Measurements from ENCODE around the gene PAX9.

PAX9 gene

GRCh38 chr14:36655963-36656686, 5.5 kb upstream of the PAX9 start:
- peak; percentile 66 for DNase-seq (ENCODE audit: low read depth)

DNA sequence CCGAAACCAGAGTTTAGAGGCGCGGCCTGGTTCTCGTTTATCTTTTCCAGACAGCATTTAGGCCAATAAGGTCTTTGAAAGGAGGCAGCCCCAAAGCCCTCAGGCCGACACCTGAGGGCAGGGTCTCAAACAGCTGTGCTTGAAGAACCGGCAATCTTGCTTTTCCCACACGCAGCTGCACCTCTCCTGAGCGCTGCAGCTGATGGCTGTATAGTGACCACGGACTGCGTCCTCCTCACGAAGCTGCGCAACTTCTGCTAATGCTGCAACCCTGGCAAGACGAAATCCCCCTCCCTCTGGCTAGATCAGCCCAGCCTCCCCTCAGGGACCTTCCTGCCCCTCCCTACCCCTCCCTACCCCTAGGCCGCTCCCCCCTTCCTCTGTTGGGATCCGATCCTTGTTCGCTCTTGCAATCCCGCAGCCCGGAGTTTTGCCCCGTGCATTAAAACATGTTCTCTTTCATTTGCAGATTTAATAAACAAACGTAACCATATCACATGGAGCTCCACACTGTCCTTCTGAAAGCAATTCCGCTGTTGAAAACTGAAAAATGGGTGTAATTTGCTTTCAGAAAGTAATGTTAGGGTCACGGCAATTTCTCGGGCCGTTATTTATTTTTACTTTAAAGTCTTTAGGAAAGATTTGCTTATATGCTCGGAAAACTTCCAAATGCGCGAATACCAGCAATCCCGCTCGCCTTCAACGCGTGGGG, 4.8 kb upstream of the PAX9 start:
- peak; percentile 95 for DNase-seq (ENCODE audit: low read depth)

GRCh38 chr14:36657399-36658122, 4.1 kb upstream of the PAX9 start:
- peak; percentile 94 for DNase-seq (ENCODE audit: low read depth)

- DNase-seq (ENCODE audit: low read depth), result no peak
These were observed 3.3 kb upstream of the PAX9 start for GRCh38 chr14:36658123-36659009.

DNA sequence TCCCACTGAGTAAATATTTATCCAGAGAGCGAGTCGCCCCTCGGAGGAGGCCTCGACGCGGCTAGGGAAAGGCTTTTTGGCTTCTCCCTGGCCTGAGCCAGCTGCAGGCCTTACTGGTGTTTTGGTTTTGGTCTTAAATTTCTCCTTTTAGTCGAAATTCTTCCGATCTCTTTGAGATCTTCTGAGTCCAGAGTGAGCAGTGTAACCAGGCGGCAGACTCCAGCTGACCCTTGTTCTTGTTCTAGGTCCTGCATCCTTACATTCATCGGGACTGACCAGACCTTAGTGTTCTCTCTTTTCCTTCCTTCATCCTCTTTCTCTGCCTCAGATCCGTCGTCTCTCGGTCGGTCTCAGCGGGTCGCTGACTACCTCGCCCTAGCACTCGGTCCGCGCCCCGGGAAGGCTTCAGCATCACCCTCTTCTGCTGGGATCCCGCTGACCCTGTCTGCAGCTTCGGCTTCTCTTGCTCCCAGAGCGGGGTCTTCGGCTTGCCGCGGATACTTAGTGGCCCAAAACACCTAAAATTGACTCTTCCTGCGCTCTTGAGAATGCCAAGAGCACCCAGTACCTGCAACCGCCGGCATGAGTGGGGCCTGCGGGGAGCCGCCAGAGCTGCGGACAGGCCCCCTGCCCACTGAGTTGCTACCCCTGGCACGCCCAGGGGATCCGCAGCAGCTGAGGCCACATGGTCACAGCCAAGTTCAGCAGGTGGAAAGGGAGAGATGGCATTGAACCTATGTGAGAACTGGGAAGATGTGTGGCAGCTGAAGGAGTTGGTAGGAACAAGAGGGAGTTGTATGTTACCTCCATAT, 2.4 kb upstream of the PAX9 start:
- DNase-seq (ENCODE audit: low read depth), result no peak

DNA sequence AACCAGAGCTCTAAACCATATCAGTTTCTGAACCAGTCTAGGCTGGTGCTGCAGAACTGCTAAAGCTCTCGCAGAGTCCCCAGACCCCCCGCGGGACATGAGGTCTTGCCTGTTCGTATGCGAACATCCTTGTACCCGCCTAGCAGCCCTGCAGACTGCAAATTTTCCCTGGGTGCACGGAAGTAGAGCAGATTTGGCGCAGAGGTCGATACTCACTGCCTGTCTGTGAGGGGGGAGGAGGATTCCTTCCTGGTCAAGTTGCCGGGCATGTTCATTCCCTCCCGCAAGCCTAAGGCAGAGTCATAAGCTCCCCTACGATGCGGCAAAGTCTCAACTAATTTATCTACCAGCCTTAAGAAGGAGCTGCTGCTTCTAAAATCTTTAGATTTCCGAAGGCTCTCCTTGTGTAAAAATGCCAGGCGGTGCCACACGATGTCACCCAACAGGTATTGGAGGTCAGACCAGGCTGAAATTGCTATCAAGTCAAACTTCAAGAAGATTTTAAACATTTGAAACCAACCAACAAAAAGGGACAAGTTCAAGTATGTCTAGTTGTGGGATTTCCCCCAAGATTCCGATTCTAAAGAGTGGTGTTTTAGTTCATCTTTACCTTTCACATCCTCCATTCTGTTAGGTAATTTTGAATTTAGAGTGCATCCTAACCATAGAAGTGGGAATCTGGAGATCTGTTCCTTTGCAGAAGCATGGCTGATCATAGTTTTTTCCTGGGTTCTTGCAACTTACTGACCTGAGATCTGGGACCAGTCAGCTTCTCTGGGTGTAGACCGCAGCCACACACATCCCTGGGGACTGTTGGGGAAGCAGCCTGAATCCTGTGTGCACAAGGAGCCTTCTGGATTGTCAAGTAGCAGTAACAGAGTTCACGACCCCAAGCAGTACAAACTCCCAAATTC, 1.6 kb upstream of the PAX9 start:
- DNase-seq (ENCODE audit: low read depth), result peak; percentile 81

DNA sequence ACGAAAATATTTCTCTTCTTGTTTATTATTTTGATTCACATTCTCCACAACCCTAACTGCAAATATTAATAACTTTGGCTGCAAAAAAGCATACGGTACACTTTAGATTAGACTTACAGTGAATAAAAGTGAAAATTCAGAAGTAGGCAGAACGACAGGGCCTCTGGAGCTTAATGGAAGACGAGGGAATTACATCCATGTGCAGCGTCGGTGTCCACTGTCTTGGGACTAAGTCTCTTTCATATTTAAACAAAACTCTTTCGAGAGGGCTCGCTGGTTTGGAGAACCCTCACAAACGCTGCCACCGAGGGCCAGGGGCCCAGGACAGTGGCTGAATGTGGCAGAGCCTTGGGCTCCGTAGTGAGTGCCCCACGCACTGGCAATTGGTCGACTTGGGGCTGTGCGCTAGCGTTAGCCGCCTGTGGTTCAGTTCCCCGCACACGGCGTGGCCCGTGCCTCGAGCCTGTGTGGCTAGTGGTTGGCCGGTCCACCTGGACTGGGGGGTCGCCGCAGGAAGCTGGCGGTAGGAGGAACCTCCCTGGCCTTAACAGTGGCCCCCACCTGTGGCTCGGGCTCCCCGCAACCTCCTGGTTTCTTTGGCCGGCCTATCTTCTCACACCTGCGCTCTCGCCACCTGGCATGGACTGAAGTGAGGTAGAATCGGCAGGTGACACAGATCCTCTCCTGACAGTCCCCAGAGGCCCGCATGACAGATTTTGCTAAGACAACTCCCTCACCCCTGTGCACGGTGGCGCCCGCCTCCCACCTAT, 739 bp upstream of the PAX9 start:
- no peak for DNase-seq (ENCODE audit: low read depth)

DNA sequence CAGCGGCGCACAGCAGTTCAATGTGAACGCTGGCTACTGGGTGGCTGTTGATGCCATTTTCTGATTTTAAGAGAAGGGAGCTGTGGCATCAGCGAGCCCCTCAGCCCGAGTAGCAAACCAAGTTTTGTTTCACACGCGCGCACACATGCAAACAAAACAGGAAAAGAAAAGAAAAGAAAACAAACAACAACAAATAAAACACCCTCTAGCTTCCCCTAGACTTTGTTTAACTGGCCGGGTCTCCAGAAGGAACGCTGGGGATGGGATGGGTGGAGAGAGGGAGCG, 540 bp downstream of the PAX9 start:
- no peak for DNase-seq (ENCODE audit: low read depth)

DNA sequence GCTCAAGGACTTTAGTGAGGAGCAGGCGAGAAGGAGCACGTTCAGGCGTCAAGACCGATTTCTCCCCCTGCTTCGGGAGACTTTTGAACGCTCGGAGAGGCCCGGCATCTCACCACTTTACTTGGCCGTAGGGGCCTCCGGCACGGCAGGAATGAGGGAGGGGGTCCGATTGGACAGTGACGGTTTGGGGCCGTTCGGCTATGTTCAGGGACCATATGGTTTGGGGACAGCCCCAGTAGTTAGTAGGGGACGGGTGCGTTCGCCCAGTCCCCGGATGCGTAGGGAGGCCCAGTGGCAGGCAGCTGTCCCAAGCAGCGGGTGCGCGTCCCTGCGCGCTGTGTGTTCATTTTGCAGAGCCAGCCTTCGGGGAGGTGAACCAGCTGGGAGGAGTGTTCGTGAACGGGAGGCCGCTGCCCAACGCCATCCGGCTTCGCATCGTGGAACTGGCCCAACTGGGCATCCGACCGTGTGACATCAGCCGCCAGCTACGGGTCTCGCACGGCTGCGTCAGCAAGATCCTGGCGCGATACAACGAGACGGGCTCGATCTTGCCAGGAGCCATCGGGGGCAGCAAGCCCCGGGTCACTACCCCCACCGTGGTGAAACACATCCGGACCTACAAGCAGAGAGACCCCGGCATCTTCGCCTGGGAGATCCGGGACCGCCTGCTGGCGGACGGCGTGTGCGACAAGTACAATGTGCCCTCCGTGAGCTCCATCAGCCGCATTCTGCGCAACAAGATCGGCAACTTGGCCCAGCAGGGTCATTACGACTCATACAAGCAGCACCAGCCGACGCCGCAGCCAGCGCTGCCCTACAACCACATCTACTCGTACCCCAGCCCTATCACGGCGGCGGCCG, 1.1 kb downstream of the PAX9 start:
- DNase-seq (ENCODE audit: low read depth), result peak; percentile 88

DNA sequence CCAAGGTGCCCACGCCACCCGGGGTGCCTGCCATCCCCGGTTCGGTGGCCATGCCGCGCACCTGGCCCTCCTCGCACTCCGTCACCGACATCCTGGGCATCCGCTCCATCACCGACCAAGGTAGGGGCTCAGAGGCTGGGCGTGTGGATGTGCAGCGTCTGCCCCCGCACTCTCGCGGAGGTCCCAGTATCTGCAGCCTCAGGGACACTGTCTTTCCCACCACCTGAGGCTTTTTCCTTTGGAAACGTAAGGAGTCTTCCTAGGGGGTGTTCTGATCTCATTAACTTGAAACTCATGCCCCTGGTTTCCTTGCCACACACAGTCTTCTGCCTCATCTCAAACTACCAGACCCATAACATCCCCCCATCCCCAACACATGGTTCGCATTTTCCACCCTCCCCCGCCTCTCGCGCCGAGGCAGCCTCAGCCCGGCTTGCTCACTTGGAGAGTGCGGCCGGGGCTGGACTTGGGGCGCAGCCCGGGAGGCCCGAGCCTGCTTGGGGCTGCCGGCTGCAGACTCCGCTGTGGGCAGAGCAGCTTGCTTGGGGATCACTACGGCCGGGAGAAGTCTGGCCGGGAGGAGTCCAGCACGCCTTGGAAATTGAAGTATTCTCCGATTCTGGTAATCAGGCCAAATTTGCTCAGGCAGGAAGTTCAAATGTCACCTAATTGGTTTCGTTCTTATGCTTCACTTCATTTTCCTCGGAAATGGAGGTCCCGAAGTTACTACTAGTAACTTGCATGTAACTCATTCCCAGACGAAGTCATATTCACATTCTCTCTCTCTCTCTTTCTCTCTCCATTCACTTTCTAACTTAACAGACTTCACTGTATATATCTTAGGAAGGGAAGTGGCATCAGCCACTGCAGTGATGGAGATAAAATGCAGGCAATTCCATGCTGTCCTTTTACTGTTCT, 2.0 kb downstream of the PAX9 start:
- DNase-seq (ENCODE audit: low read depth), result peak; percentile 70

DNA sequence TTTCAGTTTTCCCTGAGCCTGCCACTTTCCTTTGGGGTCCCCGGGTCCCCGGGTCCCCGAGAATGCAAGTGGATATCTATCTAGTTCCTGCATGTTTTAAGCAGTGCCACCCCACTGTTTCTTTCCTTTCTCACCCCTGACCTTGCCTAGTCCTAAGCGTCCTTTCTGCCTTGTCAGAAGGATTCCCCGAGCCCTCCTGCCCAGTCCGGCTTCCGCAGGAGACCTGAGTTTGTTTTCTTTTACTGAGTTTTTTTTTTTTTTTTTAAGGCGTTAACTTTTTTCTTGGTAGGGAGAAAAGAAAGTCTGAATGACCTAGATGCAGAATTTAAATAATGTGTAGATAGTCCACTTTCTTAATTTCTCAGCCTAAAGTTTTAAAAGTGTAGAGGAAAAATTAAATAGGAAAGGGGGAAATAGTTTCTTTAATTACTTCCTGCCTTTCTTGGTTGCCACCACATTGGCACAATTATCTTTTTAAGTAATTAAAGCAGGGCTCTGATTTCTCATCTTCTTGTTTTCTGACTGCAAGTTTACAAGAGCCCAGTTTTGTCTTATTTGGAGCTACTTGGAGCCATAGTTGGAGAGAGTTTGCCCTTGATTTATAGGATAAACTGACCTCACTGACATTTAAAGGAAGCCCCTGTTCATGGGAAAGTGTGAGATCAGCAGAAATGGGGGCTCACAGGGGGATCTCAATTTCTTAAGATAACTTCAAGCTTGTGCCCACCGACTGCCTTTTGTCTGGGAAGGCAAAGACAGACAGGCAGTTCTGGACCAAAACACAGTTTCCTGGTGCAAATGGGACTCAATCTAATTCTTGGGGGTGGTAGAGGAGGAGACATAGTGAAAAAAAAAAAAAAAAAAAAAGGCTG, 2.9 kb downstream of the PAX9 start:
- DNase-seq (ENCODE audit: low read depth), result no peak

DNA sequence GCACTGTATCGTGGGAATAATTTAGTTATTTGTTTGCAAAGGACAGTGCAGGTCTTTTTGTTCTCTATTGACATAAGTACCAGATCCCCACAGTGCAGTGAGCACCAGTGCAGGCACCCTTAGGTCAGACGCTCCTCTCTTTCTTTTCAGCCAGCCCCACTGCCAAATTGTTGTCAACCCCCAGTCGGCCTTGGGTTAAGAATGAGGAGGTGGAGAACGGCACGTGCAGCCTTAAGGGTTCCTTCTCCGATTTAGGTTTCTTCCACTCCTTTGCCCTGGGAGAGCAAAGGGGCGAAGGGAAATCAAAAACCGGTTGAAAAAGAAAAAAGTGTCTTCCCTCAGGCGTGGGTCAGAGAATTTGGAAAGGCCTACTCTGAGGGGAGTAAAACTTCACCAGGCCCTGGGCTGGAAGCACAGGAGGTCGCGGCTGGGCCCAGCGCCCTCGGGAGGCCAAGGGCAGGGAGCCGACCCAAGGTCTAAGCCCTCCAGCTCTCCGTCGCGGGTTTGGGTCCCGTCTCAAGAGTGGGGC, 4.3 kb downstream of the PAX9 start:
- no peak for DNase-seq (ENCODE audit: low read depth)

DNA sequence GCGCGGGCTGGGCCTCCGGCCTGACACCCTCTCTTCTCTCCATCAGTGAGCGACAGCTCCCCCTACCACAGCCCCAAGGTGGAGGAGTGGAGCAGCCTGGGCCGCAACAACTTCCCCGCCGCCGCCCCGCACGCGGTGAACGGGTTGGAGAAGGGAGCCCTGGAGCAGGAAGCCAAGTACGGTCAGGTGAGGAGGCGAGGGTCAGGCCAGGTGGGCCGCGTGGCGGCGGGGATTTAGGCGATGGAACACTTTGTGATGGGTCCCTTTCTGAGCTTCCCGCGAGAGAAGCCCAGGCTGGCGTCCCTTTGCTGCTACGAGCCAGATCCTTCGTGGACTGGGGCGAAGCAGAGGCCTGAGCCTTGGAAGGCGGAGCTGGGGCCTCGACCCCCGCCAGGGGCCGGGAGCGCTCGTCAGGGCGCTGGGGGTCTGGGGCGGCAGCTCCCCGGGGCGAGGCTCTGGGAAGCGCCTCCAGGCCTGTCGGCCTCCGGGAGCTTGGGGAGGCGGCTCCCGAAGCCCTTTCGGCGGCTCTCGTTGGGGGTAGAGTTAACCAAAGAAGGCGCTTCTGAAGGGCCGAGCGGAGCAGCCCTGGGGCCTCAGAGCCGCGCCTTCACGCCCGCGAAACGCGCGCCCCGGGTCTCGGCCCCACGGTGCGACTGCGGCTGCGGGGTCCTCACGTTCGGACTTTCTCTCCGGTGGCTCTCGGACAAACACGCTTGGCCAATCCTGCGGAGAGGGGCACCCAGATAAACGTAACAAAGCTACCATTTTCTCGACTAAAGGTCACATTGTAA, 5.0 kb downstream of the PAX9 start:
- DNase-seq (ENCODE audit: low read depth), result no peak

DNA sequence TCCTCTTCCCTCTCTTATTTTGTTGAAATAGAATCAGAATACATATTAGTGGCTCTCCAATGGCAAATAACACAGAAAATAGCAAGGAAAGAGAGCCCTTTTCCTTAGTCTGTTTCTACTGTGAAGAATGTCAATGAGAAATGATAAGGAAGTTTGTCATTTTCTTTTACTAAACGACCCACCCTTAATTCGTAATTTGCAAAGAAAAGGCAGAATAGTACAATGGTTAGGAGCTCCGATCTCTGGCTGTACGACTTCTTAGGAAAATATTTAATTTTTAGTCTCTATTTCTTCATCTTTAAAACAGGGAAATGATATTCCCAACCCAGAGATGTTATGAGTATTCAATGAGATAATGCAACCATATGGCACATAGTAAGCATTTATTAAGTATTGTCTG, 6.0 kb downstream of the PAX9 start:
- DNase-seq (ENCODE audit: low read depth), result no peak

GRCh38 chr14:36671149-36671548, 9.5 kb downstream of the PAX9 start:
- no peak for DNase-seq (ENCODE audit: low read depth)

Data from fibroblast of gingiva (primary cell).